Keratinocyte (primary cell): ENCODE measurements around the gene GARS1.

Source experiments
- CTCF ChIP-seq, 3 experiments: IDR thresholded peaks in 1 of 3; conservative IDR thresholded peaks in 1 of 3; optimal IDR thresholded peaks in 1 of 3; 2 replicates in 2 of 3; 3 replicates in 1 of 3; pipeline versions ENCODE3 to v1.5.1; 2011; ENCODE audit warnings: low read length in 3 of 3, mild to moderate bottlenecking in 3 of 3, moderate library complexity in 2 of 3, control low read depth in 1 of 3, inconsistent platforms in 1 of 3; ENCODE audit not compliant: insufficient read depth in 2 of 3; ENCODE audit errors: extremely low read depth in 1 of 3
- EZH2 ChIP-seq: IDR thresholded peaks from one replicate; pipeline ENCODE4 v1.6.1; 2012; ENCODE audit warnings: inconsistent platforms, mild to moderate bottlenecking, low read length, moderate library complexity

GRCh38 chr7:30657131-30657530 lies 62.5 kb downstream of the GARS1 start:
- TF ChIP-seq CTCF (optimal IDR thresholded peaks at IDR 0.05 in 1 of 3, IDR thresholded peaks at IDR 0.05 in 1 of 3, conservative IDR thresholded peaks at IDR 0.05 in 1 of 3; ENCODE audit: extremely low read depth in 1 of 3, insufficient read depth in 2 of 3, low read length in 3 of 3) (no peak), EZH2 (no peak)
